Nephron (organoid): ENCODE measurements around the gene MYO3B.

ENCODE experiments used
- H3K27ac Mint-ChIP-seq, 3 experiments: 2 replicates each; pipeline ENCODE4 v1.8.0; 2020; ENCODE audit warnings: mixed read lengths in 3 of 3, mild to moderate bottlenecking in 2 of 3, moderate library complexity in 1 of 3
- H3K27me3 Mint-ChIP-seq: 2 replicates; pipeline ENCODE4 v1.8.0; 2021; ENCODE audit warnings: low read depth, mild to moderate bottlenecking, moderate library complexity, mixed read lengths
- H3K36me3 Mint-ChIP-seq: 2 replicates; pipeline ENCODE4 v1.8.0; 2020; ENCODE audit warnings: low read depth, mixed read lengths
- H3K4me1 Mint-ChIP-seq: 2 replicates; pipeline ENCODE4 v1.8.0; 2020; ENCODE audit warnings: mixed read lengths
- H3K4me3 Mint-ChIP-seq, 3 experiments: 2 replicates each; pipeline ENCODE4 v1.8.0; 2020; ENCODE audit warnings: mild to moderate bottlenecking in 3 of 3, mixed read lengths in 3 of 3, moderate library complexity in 2 of 3
- H3K9me3 Mint-ChIP-seq: 2 replicates; pipeline ENCODE4 v1.8.0; 2020; ENCODE audit warnings: mixed read lengths
- TF ChIP-seq, protein P1 (sequence below), 3 experiments: fragments of 200-600 bp; sonication (generic); IDR thresholded peaks; one replicate each; pipeline ENCODE4 v1.5.0; 2021; ENCODE audit warnings: antibody characterized with exemption in 3 of 3; ENCODE audit not compliant: unreplicated experiment in 3 of 3

The MYO3B gene

DNA sequence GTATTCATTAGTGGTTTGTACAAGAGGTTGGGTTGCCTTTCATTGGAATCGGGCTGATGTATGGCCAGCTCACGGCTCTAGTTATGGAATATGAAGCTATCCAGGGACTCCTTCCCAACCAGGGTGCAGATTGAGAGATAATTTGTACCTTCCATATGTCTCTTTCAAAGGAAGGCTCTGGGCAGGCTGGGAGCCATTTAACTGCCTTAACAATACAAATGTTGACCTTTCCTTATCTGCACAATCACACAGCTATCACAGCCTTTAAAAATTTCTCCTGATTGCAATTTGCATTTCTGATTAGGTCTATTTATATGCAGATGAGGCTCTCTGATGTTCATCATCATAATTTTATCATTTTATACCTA, 58.7 kb downstream of the MYO3B start:
- no peaks in the 10 kb centered on the region for H3K36me3 Mint-ChIP-seq
- H3K9me3 Mint-ChIP-seq: no peaks in the 10 kb centered on the region
- no peak overlapping the region for H3K27ac Mint-ChIP-seq
- peaks cover 10% of the 10 kb centered on the region for H3K4me1 Mint-ChIP-seq
- no peak overlapping the region for H3K4me3 Mint-ChIP-seq
- TF ChIP-seq, protein P1, sequence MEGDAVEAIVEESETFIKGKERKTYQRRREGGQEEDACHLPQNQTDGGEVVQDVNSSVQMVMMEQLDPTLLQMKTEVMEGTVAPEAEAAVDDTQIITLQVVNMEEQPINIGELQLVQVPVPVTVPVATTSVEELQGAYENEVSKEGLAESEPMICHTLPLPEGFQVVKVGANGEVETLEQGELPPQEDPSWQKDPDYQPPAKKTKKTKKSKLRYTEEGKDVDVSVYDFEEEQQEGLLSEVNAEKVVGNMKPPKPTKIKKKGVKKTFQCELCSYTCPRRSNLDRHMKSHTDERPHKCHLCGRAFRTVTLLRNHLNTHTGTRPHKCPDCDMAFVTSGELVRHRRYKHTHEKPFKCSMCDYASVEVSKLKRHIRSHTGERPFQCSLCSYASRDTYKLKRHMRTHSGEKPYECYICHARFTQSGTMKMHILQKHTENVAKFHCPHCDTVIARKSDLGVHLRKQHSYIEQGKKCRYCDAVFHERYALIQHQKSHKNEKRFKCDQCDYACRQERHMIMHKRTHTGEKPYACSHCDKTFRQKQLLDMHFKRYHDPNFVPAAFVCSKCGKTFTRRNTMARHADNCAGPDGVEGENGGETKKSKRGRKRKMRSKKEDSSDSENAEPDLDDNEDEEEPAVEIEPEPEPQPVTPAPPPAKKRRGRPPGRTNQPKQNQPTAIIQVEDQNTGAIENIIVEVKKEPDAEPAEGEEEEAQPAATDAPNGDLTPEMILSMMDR (IDR thresholded peaks at IDR 0.05; ENCODE audit: unreplicated experiment in 3 of 3): no peak
- H3K27me3 Mint-ChIP-seq: peaks cover 20% of the 10 kb centered on the region

DNA sequence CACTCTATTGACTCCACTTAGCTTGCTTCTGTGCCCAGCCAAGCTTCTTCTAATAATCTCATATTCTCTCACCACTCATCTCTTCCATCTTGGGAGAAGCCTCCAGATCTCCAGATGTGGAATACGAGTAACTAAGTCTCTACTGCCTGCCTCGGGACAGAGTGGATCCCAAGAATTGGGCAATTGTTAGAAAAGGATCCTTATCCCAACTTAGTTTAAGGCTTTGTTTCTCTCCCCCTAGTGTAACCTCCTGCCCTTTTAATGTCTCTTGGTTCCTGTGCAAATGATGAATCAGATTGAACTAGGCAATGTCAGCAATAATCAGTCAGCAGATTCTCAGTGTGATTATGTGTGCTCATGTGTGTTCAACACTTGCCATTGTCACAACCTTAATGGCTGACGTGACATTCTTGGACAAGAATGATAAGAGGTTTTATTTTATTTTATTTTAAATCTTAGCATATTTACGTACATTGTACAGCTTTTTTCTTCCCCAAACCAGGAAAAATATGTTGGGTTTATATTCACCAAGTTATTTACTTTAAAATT, 59.7 kb downstream of the MYO3B start:
- Mint-ChIP-seq H3K27ac (no peak overlapping the region), H3K36me3 (no peaks in the 10 kb centered on the region), H3K4me3 (no peak overlapping the region), H3K9me3 (no peaks in the 10 kb centered on the region), H3K27me3 (peaks cover 20% of the 10 kb centered on the region), H3K4me1 (peaks cover 12% of the 10 kb centered on the region)
- TF ChIP-seq, protein P1 (IDR thresholded peaks at IDR 0.05; ENCODE audit: unreplicated experiment in 3 of 3): no peak

DNA sequence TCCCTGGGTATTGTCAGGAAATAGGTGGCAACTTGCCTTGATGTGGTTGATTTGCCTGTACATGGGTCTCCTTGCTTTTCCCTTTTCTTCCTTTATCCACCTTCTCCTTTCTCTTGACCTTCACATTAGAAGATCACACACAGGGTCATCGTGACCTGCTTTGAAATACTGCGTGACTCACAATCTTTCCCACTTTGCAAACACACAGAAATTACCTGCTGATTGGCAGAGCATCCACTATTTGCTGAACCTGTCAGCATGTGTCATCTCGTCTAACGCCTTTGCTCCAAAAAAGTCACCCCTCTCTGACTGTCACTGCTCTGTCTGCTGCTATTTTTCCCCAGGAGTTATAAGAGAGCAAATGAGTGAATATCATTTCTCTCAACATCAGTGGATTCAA, 60.8 kb downstream of the MYO3B start:
- no peaks in the 10 kb centered on the region for H3K9me3 Mint-ChIP-seq
- peaks cover 25% of the 10 kb centered on the region for H3K27me3 Mint-ChIP-seq
- TF ChIP-seq, protein P1 (IDR thresholded peaks at IDR 0.05; ENCODE audit: unreplicated experiment in 3 of 3): no peak
- peaks cover 15% of the 10 kb centered on the region for H3K4me1 Mint-ChIP-seq
- no peak overlapping the region for H3K4me3 Mint-ChIP-seq
- no peaks in the 10 kb centered on the region for H3K36me3 Mint-ChIP-seq
- no peak overlapping the region for H3K27ac Mint-ChIP-seq

DNA sequence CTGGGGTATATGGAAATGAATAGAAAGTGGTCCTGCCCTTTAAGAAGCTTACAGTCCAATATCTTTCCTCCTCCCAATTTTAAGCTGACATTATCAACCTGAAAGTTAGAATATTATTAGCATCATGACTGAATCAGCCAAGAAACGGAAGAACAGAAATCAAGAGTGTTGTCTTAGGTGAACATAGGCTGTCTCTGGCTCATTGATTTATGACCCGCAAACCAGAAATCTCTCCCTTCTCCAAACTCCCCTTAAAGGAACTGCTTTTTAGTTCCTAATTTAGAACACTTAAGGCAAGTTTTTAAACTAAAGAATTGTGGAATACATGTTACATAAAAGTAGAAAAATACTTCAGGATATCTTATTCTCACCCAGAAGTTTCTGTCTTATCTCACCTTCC, 62.7 kb downstream of the MYO3B start:
- Mint-ChIP-seq H3K4me3 (no peak overlapping the region), H3K9me3 (no peaks in the 10 kb centered on the region)
- TF ChIP-seq, protein P1 (IDR thresholded peaks at IDR 0.05; ENCODE audit: unreplicated experiment in 3 of 3): no peak

DNA sequence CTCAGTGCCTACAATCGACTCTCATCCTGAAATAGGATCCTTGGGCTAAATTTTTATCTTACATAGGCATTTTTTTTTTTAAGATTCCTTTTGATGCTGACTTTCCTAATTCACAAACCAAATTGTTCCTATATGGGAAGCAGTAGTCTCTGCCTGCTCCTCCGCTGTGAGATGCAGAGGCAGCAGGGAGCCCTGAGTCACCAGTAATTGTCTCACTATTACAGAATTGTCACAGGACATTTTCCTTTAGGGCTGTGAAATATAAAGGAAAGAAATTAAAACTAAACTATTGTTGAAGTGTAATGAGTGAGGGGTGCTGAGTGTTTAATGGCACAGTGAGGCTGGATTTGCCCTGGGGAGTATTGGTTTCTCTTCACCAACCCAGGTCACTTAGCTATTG, 63.8 kb downstream of the MYO3B start:
- Mint-ChIP-seq H3K4me1 (peaks cover 15% of the 10 kb centered on the region), H3K36me3 (no peaks in the 10 kb centered on the region), H3K4me3 (no peak overlapping the region), H3K27me3 (peaks cover 19% of the 10 kb centered on the region), H3K9me3 (no peaks in the 10 kb centered on the region), H3K27ac (no peak overlapping the region)
- TF ChIP-seq, protein P1 (IDR thresholded peaks at IDR 0.05; ENCODE audit: unreplicated experiment in 3 of 3): no peak

More for the DNA sequence above, 62.7 kb downstream of the MYO3B start:
- H3K27me3 Mint-ChIP-seq: peaks cover 25% of the 10 kb centered on the region
- peaks cover 15% of the 10 kb centered on the region for H3K4me1 Mint-ChIP-seq
- no peaks in the 10 kb centered on the region for H3K36me3 Mint-ChIP-seq
- H3K27ac Mint-ChIP-seq: no peak overlapping the region

DNA sequence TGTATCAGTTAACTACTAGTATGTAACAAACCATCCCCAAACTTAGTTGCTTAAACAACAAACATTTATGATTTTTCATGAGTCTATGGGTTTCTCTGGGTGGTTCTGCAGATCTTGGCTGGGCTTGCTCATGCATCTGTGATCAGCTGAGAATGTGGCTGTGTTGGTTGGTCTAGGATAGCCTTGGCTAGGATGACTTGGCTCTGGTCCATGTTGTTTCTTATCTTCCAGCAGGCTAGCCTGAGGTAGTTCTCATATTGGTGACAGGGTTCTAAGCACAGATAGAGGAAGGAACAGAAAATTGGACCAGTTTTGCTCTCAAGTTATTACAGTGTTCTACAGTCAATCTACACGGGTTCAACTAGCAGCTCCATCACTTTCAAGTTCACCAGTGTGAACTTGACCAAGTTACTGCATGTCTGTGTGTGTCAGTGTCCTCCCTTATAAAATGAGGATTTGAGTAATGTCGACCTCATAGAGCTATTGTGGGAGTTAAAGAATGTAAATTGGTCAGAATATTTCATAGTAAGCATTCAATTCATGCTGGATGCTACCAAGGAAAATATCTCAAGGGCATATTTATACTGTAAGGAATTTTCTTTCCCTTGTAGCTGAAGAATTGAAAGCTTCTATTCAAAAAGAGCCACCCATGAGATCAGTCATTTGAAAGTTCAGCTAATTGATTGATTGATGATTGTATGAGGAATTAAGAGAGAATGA, 65.3 kb downstream of the MYO3B start:
- Mint-ChIP-seq H3K27me3 (peaks cover 10% of the 10 kb centered on the region), H3K9me3 (no peaks in the 10 kb centered on the region), H3K27ac (no peak overlapping the region), H3K4me1 (peaks cover 19% of the 10 kb centered on the region), H3K4me3 (no peak overlapping the region), H3K36me3 (no peaks in the 10 kb centered on the region)
- TF ChIP-seq, protein P1 (IDR thresholded peaks at IDR 0.05; ENCODE audit: unreplicated experiment in 3 of 3): no peak
